ENCODE measurements around the gene SMG7.

The SMG7 gene

DNA sequence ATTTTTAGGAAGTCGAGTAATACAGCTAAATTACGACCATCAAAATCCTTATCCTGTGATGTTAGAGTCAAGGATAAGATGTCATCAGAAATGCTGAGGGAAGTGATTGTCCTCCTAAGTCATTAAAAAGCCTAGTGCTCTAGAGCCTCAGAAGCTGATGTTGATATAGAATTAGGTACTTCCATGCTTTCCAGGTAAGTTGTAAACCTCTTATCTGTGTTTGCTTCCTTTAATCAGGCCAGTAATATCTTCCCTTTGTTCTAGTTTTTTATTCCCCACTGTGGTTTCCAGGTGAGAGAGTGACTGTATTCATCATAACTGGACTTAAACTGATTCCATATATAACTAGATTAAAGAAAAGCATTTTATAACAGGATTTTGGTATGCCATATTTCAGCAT lies 44.4 kb downstream of the SMG7 start:
- DNase-seq: no peak

DNA sequence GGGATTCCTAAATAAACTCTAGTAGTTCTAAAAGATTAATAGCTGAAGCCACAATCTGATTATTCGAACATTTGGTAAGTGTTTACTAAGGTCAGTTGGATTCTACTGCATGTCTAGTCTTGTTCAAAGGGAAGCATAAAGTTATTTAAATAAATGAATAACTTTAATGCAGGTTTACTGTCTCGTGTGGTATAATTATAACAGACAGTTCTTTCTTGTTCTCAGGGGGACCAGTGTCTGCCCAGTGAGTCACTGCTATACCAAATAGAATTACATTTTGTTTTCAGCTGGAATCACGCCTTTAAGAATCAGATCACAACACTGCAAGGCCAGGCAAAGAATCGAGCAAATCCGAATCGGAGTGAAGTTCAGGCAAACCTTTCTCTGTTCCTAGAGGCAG lies 45.1 kb downstream of the SMG7 start:
- no peak for DNase-seq

DNA sequence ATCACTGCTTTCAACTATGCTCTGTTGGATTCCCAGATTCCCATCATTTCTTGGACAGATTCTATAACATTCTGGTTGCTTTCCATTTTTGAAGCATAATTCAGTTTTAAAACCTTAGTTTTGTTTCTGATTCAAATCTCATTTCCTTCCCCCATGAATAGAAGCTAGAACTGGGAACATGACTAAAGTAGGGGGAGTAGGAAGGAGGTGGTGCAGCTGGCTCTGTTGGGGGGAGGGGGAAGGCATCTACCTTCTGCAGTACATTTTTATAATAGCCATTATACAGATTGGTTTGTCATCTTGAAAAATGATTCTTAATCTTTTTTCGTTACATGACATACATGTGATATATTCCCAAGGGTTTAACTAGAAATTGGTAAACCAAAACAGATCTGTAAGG lies 48.1 kb downstream of the SMG7 start:
- DNase-seq: no peak

DNA sequence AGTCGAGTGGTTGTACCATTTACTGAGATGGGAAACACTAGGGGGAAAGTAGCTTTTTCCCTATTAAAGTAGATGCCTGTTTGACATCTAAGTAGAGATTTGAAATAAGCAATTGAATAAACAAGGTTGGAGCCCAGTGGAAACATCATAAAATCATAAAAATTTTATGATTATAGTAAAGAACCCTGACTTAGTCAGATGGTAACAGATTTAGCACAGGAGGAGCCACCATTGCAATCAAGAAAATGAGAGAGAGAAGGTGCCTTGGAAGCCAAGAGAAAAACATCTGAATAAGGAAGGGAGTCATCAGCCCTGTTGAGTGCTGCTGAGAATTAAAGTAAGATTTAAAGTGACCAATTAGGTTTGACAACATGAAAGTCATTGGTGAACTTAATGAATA lies 49.8 kb downstream of the SMG7 start:
- no peak for DNase-seq

DNA sequence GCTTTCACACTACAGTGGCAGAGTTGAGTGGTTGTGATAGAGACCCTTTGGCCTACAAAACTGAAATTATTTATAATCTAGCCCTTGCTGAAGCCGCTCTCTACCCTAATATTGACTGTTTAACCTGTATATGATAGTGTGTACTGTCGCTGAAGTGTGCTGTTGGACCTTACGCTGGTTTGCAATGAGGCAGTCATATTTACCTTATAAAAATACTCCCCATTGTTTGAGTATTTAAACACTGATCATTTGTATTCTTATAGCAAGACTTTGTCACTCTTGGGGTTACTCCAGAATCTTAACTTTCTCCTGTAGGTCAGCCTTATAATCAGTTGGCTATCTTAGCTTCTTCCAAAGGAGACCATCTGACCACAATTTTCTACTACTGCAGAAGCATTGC lies 56.3 kb downstream of the SMG7 start:
- no peak for DNase-seq

DNA sequence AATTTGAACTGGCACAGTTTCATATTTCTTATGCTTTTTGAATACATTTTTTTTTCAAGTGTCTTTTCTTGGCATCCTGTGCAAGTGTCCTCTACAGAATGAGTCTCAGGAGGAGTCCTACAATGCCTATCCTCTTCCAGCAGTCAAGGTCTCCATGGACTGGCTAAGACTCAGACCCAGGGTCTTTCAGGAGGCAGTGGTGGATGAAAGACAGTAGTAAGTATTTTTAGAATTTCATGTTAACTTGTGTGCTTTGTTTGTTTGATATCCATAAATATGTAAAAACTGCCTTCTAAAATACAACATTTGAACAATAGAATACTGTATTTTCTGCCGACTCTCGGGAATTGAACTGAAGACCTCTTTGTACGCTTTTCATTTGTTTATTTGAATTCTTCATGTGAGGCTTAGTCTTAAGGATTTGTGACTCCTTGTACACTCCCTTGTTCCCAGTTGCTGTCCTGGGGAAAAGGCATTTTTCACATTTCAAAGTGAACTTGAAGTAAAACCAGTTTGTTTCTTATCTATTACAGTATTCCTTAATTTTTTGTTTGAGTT lies 61.4 kb downstream of the SMG7 start:
- DNase-seq: no peak

DNA sequence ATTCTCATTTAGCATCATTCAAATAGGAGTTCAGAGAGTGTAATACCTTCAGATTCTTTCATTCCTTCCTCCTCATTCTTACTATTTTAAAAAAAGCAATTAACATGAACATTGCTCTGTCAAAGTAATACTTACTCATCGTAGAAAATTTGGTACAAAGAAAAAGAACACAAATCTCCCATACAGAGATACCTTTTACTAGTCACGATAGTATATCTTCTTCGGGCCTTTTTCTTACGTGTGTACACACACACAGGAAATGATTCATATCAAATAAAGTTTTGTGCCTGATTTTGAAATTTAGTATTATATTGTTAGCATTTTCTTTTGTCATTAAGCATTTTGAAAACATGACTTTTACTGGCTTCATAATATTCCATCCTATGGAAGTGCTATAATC lies 65.1 kb downstream of the SMG7 start:
- DNase-seq: no peak

DNA sequence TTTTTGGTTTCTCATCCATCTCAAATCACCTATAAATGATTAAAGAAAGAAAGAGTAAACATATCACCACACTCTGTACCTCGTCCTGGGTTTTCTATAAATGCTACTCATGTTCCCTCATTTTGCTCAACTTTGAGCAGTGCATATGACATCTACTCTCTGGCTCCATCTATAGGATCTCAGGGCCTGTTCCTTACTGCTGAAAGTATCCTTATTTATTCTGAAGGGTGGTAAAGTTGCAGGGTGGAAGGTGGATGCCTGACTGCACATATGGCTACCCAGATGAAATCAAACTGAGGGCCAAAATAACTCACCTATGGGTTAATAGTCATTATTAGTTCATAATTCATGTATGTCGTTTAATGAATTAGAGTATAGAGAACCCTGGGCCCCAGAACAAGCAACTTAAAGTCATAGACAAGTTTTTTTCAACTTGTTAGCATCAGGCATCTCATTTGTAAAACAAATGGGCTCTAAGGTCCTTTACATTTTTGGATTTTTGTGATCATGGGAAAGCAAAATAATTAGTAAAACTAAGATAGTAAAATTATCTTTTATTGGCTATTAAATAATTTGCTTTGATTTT lies 71.4 kb downstream of the SMG7 start:
- no peak for DNase-seq

DNA sequence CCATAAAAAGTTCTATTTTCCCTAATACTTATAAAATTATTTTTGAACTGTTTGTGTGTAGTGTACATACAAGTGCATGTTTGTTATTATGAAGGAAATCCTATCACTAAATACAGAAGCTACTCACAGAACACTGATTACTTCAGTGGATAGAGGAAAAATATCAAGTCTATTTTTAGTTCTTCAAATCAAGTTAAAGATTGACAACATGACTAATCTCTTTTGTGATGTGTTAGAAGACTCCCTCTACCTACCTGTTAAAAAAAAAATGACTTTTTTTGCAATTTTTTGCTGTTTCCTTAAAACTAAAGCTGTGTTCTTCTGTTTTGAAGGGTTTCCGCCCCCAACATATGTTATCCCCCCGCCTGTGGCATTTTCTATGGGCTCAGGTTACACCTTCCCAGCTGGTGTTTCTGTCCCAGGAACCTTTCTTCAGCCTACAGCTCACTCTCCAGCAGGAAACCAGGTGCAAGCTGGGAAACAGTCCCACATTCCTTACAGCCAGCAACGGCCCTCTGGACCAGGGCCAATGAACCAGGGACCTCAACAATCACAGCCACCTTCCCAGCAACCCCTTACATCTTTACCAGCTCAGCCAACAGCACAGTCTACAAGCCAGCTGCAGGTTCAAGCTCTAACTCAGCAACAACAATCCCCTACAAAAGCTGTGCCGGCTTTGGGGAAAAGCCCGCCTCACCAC lies 72.4 kb downstream of the SMG7 start:
- DNase-seq: no peak

DNA sequence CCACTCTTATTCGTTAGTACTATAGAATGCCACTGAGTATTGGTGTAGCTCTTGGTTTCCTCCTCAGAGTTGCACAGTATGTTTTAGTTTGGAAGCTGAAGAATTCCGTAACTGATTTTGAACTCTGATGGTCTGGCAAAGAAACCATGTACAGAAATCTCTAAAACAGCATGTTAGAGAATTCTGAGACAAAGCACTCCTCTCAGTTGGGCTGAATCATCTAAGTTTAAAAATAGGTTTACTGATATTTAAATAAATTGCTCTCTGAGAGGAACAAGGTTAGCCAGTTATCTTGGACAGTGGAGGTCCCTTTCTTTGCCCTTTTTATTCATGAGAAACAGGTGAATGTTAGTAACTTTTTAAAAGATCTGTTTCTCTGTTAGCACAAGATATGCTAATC lies 74.1 kb downstream of the SMG7 start:
- DNase-seq: no peak

DNA sequence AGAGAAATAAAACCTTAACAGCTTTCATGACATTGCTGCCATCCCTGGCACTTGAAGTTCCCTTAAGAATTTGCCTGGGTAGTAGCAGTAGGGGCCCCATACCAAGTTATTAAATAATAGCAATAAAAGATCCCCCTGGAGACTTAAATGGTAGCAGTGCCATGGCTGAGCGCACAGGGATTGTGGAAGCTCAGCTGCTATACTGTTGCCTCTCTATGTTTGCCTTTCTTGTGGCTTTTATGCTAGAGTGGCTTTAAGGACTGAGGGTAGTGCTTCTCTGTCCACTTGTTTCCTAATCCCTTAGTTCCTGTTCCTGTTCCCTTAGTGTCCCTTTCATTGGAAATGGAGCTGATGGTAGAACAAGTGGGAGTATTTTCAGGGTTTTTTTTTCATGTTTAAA lies 75.8 kb downstream of the SMG7 start:
- no peak for DNase-seq

DNA sequence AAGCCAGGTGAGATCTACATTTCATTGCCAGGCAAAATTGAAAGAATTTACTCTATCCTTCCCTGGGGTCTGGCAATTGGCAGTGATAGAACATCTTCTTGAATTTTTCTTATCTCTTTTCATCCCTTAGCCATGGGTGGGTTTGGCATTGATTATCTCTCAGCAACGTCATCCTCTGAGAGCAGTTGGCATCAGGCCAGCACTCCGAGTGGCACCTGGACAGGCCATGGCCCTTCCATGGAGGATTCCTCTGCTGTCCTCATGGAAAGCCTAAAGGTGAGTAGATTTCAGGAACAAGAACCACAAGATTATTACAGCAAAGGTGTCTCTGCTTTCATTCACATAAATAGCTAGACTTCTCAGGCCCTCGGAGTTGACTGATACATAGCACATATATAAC lies 78.6 kb downstream of the SMG7 start:
- DNase-seq: no peak

DNA sequence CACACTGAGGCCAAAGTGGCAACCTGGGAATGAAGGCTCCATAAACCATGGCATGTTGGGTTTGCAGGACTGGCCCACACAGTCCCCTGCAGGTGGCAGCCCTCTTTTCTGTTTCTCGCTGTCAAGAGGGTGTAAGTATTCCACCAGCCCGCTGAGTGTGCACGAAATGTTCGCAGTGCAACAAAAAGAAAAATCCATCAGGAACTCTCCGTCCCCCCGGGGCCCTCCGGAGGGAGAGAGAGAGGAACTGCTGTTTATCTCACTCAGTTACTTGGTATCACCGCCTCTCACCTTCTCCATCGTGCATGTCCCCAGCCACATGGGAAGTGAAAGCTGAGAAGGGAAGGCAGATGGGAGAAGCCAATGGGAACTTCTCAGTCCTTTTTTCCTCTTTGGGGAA lies 79.6 kb downstream of the SMG7 start:
- no peak for DNase-seq

DNA sequence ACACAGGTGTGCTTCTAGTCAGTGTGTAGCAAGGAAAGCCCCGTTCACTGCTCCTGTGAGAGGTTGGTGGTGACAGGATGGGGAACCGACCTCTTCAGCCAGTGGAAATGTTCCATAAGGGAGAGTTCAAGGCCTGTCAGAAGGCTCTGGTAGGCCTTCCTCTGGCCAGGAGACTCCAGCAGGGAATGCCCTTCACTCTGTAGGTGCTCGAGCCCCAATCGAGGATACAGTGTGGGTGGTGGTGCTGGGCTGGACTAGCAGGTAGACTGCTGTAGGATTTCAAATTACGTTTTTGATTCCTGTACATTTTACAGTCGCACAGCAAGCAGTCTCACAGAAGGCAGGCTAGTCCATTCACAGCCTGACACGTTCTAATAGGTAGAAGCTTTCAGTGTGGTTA lies 80.1 kb downstream of the SMG7 start:
- DNase-seq: no peak

DNA sequence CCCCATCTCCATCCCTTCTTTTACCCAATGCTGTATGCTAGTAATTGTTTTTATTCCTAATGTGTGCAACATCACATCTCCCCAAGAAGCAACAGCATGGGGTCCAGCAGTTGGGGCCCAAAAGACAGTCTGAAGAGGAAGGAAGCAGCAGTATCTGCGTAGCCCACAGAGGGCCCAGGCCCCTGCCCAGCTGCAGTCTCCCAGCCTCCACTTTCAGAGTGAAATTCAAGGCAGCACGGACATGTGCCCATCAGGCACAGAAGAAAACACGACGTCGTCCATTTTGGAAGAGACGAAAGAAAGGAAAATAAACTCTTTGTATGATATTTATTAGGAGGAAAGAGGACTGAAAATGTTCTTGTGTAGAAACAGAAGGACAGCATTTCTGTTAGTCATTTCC lies 80.6 kb downstream of the SMG7 start:
- DNase-seq: no peak

DNA sequence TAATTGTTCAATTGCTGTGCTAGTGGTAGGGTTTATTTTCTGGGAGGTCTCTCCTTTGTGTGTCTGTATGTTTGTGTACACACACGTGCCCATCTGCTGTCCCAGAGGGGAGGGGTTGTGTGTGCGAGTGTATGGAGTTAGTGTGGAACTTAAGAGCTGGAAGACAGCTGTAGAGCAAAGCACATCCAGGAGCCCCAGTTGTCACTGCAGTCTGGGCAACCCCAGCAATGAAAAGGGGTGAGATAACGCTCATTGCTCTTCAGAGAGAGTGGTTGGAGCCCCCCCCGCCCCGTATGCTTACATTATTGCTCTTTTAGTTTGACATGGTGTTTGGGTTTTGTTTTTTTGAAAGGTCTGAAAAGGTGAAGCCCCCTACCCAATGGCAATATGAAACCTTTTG lies 81.0 kb downstream of the SMG7 start:
- no peak for DNase-seq

DNA sequence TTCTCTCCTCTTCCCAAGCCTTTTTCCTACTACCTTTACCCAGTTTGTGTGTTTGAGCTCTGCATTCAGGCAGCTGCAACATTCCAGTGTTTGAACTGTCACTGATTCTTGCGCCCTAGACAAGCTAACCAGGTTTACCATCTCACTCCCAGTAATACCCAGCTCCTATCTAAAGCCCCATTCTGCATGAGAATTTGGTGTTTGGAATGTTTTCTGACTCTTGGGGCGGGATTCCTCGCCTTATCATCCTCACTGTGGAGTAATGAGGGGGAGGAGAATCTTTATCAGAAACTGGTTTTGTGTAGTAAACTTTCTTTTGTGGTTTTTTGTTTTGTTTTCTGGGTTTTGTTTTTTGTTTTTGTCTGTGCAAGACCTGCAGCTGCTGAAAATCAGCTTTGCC lies 81.5 kb downstream of the SMG7 start:
- no peak for DNase-seq

DNA sequence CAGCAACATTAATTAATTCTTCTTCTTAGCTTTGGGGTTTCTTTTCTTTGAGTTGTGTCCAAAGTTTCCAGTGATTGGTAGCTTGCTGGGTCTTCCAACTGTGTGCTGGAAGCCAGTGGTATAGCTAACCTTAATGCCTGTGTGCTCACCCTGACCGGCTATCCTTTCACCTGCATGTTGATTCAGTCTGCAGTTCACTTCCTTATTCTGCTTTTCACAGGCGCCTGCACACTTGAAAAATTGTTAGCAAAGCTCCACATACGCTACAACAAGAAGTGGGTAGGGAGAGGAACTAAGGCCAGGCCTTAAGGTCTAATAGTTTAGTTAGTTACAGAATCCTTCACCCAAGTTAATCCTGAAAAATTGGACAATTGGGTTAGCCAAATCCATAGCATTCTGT lies 82.3 kb downstream of the SMG7 start:
- no peak for DNase-seq

DNA sequence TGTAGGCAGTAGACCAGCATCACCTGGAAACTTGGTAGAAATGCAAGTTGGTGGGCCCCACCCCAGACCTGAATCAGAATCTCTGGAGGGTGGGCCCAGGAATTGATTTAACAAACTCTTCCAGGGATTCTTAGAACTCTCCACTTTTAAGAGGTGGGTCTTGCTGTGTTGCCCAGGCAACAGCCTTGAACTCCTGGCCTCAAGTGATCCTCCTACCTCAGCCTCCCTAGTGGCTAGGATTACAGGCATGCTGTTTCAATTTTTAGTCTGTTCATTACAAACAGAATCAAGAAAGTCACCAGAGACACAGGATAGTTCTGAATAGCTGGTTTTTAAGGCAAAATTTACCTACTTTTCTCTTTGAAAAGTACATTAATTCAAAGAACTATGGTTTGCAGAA lies 86.8 kb downstream of the SMG7 start:
- DNase-seq: no peak

DNA sequence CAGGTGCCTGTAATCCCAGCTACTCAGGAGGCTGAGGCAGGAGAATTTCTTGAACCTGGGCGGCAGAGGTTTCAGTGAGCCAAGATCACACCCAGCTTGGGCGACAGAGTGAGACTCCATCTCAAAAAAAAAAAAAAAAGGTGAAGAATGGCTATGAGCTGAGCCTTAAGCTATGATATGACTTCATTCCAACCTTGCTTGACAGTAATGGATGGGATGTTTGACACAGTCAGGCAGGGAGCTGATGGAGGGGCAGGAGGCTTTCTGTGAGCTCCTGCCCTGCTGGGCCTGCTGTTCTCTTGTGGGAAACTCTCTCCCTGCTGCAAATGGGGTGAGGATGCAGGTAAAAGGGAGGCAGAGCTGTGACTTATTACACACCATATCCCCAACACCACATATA lies 90.4 kb downstream of the SMG7 start:
- no peak for DNase-seq

DNA sequence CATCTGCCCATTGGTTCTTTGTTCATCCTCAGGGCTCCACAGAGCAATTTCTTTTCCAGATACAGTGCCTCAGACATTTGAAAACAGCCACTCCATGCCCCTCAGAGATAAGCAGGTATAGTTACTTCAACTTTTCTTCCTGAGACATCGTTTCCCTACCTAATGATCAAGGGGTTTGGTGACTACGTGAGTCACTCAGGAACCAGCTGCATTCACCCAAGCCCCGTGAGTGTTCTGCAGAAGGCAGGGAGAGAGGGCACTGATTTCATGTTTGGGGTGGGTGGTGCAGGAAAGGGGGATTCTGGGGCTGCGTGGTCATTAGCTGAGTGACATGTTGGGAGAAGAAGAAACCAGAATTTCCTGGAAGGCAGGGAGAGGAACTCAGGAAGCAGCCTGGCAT lies 93.0 kb downstream of the SMG7 start:
- no peak for DNase-seq

DNA sequence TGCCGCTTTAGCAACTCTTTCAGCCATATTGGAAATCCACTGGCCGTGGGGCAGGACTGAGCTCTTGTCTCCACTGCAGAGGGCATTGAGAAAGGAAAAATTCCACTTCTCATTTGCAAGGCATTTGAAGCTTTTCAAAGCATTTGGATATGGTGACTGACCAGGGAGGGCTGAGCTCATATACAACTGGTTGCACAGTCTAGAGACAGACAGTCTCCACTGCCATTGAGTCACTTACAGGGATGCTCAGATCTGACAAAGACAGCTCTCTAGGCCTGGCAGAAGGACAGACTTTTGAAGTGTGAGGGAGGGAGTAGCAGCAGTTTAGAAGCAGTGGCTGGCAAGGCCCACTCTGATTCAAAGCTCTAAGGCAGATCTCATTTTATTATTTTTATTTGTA lies 93.7 kb downstream of the SMG7 start:
- no peak for DNase-seq

DNA sequence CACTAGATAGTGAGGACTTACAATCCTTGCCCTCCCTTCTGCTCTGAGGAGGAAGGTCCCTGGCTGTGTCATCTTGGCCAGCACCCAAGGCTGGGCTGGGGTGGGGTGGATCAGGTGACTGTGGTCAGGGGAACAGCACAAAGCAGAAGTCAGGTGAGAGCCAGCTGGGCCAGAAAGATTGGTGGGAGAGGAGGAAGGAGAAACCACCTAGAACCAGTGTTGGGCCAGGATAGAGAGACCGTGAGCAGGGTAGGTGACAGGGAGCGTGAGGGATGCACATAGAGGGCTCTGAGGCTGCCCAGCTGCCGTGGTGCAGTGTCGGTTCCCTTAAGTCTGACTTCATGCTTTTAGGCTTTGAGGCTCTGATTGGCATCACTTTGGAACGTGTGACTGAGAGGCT lies 95.3 kb downstream of the SMG7 start:
- DNase-seq: no peak

DNA sequence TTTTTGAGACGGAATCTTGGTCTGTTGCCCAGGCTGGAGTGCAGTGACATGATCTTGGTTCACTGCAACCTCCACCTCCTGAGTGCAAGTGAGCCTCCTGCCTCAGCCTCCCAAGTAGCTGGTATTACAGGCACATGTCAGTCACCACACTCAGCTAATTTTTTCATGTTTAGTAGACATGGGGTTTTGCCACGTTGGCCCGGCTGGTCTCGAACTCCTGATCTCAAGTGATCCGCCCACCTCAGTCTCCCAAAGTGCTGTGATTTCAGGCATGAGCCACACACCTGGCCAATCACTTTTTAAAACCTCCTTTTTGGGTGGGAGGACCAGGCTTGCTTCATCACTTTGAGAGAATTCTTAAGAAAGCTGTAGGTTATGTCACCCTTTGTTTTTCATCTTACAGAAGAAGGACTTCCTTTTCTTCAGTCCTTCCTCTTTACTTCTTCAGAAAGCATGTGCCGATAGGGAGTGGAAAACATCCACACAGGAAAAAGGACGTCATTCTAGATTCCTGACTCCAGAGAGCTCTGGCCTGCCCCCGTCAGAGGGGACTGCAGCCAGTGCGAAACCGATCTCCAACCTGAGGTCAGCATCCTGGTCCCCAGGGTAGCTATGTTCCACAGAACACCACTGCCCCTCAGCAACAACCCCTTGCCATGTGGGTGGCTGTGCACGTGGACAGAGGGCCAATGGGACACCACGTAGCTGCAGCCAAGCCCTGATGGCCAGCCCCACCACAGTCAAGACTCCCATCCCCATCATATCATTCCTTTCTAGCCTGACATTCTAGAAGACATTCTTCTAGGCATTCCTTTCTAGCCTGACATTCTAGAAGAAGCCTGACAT lies 96.1 kb downstream of the SMG7 start:
- no peak for DNase-seq
